GM21737 (cell line): Measurements from ENCODE around the gene KCNMB4.
"Not testable (repeated sequence)": the region's sequence is repeated elsewhere in the genome, so short reads cannot be mapped to it uniquely, and the experiment has no call there.

Experiments
- ATAC-seq: cut with Tn5 transposase; IDR thresholded peaks from one replicate; pipeline ENCODE4 v1.9.1; 2021; ENCODE audit warnings: mild to moderate bottlenecking, moderate library complexity; ENCODE audit not compliant: unreplicated experiment

KCNMB4 gene

GRCh38 chr12:70367258-70368141 lies 1.4 kb downstream of the KCNMB4 start:
- no peak for ATAC-seq

GRCh38 chr12:70372881-70373280 lies 6.8 kb downstream of the KCNMB4 start:
- ATAC-seq = no peak

GRCh38 chr12:70379846-70380245 lies 13.8 kb downstream of the KCNMB4 start:
- no peak for ATAC-seq

- no peak for ATAC-seq
Observed at GRCh38 chr12:70383484-70383883, 17.4 kb downstream of the KCNMB4 start.

GRCh38 chr12:70383886-70384285 lies 17.8 kb downstream of the KCNMB4 start:
- no peak for ATAC-seq

GRCh38 chr12:70386771-70387170 lies 20.7 kb downstream of the KCNMB4 start:
- no peak for ATAC-seq

- no peak for ATAC-seq
Observed at GRCh38 chr12:70389678-70390077, 23.6 kb downstream of the KCNMB4 start.

- not testable (repeated sequence) for ATAC-seq
Observed at GRCh38 chr12:70392631-70393030, 26.5 kb downstream of the KCNMB4 start.

GRCh38 chr12:70393787-70394499 lies 27.9 kb downstream of the KCNMB4 start:
- no peak for ATAC-seq

- no peak for ATAC-seq
Observed at GRCh38 chr12:70398002-70398401, 31.9 kb downstream of the KCNMB4 start.

GRCh38 chr12:70398862-70399261 lies 32.8 kb downstream of the KCNMB4 start:
- ATAC-seq = no peak

GRCh38 chr12:70399311-70399710 lies 33.2 kb downstream of the KCNMB4 start:
- no peak for ATAC-seq

- ATAC-seq = no peak
Observed at GRCh38 chr12:70400124-70400523, 34.0 kb downstream of the KCNMB4 start.

- no peak for ATAC-seq
Observed at GRCh38 chr12:70402597-70402996, 36.5 kb downstream of the KCNMB4 start.

GRCh38 chr12:70403826-70404225 lies 37.7 kb downstream of the KCNMB4 start:
- ATAC-seq = no peak

- ATAC-seq = no peak
Observed at GRCh38 chr12:70408004-70408790, 42.1 kb downstream of the KCNMB4 start.

- no peak for ATAC-seq
Observed at GRCh38 chr12:70415987-70416386, 49.9 kb downstream of the KCNMB4 start.

- ATAC-seq = no peak
Observed at GRCh38 chr12:70417121-70417520, 51.0 kb downstream of the KCNMB4 start.

GRCh38 chr12:70418101-70418500 lies 52.0 kb downstream of the KCNMB4 start:
- no peak for ATAC-seq

- no peak for ATAC-seq
Observed at GRCh38 chr12:70422631-70423030, 56.5 kb downstream of the KCNMB4 start.

- no peak for ATAC-seq
Observed at GRCh38 chr12:70426620-70427019, 60.5 kb downstream of the KCNMB4 start.
